ENCODE results near the gene DHH. TPM values are rescaled to one million over a fixed set of nuclear protein-coding genes. Genes with fewer than 3 reads are reported as not detected.
A peak's percentile ranks its signal among the peaks of the same experiment; 100 is the strongest.

Gene DHH
- total and polyA plus RNA-seq, 9 of the 15 experiments (the other 6 are each of a cell fraction or from before 2014, with no cell fraction given), result 0.07 to 2.6 (median 0.54) TPM

- TF ChIP-seq ZNF518B (CRISPR knock-in tag; IDR thresholded peaks at IDR 0.05) (peak; percentile 30; the same call in 1 of the 2 replicates), ATF4 (CRISPR knock-in tag; IDR thresholded peaks at IDR 0.05) (0 out of 2 replicates have a peak, but pooled peaks have one; percentile 8), NFE2 (IDR thresholded peaks at IDR 0.05; ENCODE audit: low read depth) (peak; percentile 10; the same call in 1 of the 2 replicates), ZNF23 (CRISPR knock-in tag; IDR thresholded peaks at IDR 0.05) (no peak), SIRT6 (IDR thresholded peaks at IDR 0.05; ENCODE audit: low read depth, low read length) (peak; percentile 25), MNT (conservative IDR thresholded peaks at IDR 0.05) (peak in 1 of 2 experiments; percentile 17; a peak in 1 of 4 replicates), CAMTA2 (CRISPR knock-in tag; conservative IDR thresholded peaks at IDR 0.05) (0 out of 2 replicates have a peak, but pooled peaks have one; percentile 19), ZNF41 (CRISPR knock-in tag; conservative IDR thresholded peaks at IDR 0.05) (peak; percentile 17; the same call in 1 of the 2 replicates), KAT7 (CRISPR knock-in tag; IDR thresholded peaks at IDR 0.05; ENCODE audit: borderline replicate concordance) (peak; percentile 65; the same call in 1 of the 2 replicates), RBM17 (IDR thresholded peaks at IDR 0.05; ENCODE audit: borderline replicate concordance, low read depth, low read length) (no peak), ZNF134 (CRISPR knock-in tag; conservative IDR thresholded peaks at IDR 0.05) (0 out of 2 replicates have a peak, but pooled peaks have one; percentile 17), FOXA3 (CRISPR knock-in tag; conservative IDR thresholded peaks at IDR 0.05 in 1 of 2, IDR thresholded peaks at IDR 0.05 in 1 of 2) (peak in 1 of 2 experiments; percentile 21; a peak in 1 of 4 replicates), EP400 (IDR thresholded peaks at IDR 0.05) (no peak)
- TF ChIP-seq, protein P1, sequence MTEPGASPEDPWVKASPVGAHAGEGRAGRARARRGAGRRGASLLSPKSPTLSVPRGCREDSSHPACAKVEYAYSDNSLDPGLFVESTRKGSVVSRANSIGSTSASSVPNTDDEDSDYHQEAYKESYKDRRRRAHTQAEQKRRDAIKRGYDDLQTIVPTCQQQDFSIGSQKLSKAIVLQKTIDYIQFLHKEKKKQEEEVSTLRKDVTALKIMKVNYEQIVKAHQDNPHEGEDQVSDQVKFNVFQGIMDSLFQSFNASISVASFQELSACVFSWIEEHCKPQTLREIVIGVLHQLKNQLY (CRISPR knock-in tag; conservative IDR thresholded peaks at IDR 0.05), result peak in 1 of 2 experiments; percentile 82; a peak in 1 of 4 replicates
- TF ChIP-seq, protein P2, sequence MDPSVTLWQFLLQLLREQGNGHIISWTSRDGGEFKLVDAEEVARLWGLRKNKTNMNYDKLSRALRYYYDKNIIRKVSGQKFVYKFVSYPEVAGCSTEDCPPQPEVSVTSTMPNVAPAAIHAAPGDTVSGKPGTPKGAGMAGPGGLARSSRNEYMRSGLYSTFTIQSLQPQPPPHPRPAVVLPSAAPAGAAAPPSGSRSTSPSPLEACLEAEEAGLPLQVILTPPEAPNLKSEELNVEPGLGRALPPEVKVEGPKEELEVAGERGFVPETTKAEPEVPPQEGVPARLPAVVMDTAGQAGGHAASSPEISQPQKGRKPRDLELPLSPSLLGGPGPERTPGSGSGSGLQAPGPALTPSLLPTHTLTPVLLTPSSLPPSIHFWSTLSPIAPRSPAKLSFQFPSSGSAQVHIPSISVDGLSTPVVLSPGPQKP (CRISPR knock-in tag; IDR thresholded peaks at IDR 0.05), result no peak
These were observed 32.5 kb upstream of the DHH start (continued) for GRCh38 chr12:49126852-49127763.
